IPS-20b (cell line): ENCODE results near the gene SPATC1L.
"Not testable (repeated sequence)": the region's sequence is repeated elsewhere in the genome, so short reads cannot be mapped to it uniquely, and the experiment has no call there.

Experiments
- H3K27ac ChIP-seq: one replicate; pipeline ENCODE4 v1.5.1; 2013; ENCODE audit warnings: low read length
- H3K27me3 ChIP-seq: 2 replicates; pipeline ENCODE4 v1.6.1; 2013; ENCODE audit warnings: mild to moderate bottlenecking, low read length, inconsistent platforms; ENCODE audit not compliant: insufficient read depth
- H3K36me3 ChIP-seq: 2 replicates; pipeline ENCODE4 v1.6.1; 2013; ENCODE audit warnings: low read depth, mild to moderate bottlenecking, inconsistent platforms, low read length, moderate library complexity; ENCODE audit not compliant: insufficient read depth
- H3K4me1 ChIP-seq: 2 replicates; pipeline ENCODE4 v1.6.1; 2013; ENCODE audit warnings: mild to moderate bottlenecking, control low read depth, inconsistent platforms, low read length, moderate library complexity; ENCODE audit not compliant: insufficient read depth
- H3K4me3 ChIP-seq: 2 replicates; pipeline ENCODE4 v1.5.1; 2013; ENCODE audit warnings: mild to moderate bottlenecking, low read length, inconsistent platforms
- H3K9ac ChIP-seq: 2 replicates; pipeline ENCODE4 v1.6.1; 2013; ENCODE audit warnings: low read depth, mild to moderate bottlenecking, inconsistent platforms, low read length, moderate library complexity
- H3K9me3 ChIP-seq: 2 replicates; pipeline ENCODE4 v1.6.1; 2013; ENCODE audit warnings: mild to moderate bottlenecking, low read depth, low read length, inconsistent platforms; ENCODE audit not compliant: insufficient read depth

The SPATC1L gene

DNA sequence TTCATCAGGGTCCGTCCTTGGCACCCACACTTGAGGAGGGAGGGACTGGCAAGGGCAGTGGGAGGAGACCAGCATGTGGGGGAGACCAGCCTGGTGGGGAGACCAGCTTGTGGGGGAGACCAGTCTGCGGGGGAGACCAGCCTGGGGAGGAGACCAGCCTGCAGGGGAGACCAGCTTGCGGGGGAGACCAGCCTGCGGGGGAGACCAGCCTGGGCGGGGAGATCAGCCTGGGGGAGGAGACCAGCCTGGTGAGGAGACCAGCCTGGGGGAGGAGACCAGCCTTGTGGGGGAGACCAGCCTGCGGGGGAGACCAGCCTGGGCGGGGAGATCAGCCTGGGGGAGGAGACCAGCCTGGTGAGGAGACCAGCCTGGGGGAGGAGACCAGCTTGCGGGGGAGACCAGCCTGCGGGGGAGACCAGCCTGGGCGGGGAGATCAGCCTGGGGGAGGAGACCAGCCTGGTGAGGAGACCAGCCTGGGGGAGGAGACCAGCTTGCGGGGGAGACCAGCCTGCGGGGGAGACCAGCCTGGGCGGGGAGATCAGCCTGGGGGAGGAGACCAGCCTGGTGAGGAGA is 836 bp downstream of the SPATC1L start:
- peaks cover 10% of the 10 kb centered on the region for H3K4me1 ChIP-seq
- H3K9me3 ChIP-seq, H3K36me3 ChIP-seq, H3K27me3 ChIP-seq, H3K9ac ChIP-seq: not testable (repeated sequence)
- peak overlapping the region; percentile 52 for H3K27ac ChIP-seq
- peak overlapping the region; percentile 89; the same call in 1 of the 2 replicates for H3K4me3 ChIP-seq

DNA sequence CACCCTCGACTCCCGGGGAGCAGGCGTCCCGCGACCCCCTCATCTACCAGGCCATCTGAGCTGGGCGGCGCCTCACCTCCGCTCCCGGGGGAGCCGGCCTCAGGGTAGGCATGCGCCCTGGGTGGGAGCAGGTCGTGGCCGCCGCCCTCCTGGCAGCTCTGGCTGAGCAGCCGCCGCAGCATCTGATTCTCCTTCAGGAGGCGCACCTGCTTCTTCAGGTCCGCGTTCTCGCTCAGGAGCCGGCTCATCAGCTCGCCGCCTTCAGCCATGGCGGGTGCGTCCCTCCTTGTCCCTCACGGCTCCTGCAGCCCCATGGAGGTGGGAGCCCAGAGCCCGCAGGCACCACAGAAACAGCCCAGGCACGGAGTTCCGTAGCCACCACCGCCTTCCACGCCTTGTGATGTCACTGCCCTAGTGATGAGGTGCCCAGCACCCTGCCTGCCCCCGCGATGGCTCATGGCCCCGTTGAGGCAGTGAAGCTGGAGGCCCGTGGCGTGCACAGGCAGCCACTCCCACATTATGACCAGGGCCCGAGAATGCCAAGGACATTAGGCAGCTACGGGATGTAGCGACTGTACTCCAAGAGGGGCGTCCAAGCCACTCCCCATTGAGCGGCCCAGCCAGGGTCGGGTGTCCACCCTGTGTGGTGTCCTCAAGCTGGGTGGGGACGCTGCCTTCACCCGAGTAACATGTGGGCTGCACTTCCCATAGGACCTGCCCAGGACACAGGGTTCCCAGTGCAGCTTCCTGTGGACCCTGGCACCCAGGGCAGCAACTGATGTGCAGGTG is 1.5 kb downstream of the SPATC1L start:
- H3K27ac ChIP-seq = no peak overlapping the region
- H3K4me1 ChIP-seq = peaks cover 5% of the 10 kb centered on the region; the same call in 1 of the 2 replicates
- H3K27me3 ChIP-seq = no peaks in the 10 kb centered on the region
- H3K9me3 ChIP-seq = no peaks in the 10 kb centered on the region
- H3K4me3 ChIP-seq = peak overlapping the region; percentile 18; the same call in 1 of the 2 replicates
- peaks cover 2% of the 10 kb centered on the region; the same call in 1 of the 2 replicates for H3K36me3 ChIP-seq
- H3K9ac ChIP-seq = no peak overlapping the region; the same call in 1 of the 2 replicates

DNA sequence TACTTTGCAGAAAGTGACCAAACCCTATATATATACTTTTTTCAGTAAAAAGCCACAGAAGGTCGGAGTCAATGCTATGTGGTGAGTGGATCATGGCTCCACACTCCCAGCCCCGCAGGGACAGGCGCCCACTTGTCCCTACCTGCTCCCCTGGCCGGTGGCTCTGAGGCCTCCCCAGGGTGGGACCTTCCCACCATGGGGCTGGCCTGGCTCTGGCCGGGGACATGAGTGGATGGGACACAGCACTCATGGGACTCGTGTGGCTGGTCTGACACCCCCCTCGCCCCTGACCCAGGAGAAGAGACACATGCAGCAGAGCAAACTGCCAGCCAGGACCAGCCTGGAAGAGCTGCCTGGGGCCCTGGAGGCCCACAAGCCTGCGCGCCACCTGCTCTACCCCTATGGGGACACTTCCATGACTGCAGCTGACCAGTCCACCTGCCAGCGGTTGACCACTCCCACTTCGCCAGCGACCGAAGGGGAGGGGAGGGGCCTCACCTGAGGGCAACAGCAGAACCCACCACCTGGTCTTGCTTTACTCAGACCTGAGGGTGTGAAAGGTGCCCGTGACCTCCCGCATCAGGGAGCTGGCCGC is 2.2 kb downstream of the SPATC1L start:
- Histone ChIP-seq H3K4me1 (peaks cover 5% of the 10 kb centered on the region; the same call in 1 of the 2 replicates), H3K27ac (no peak overlapping the region)

DNA sequence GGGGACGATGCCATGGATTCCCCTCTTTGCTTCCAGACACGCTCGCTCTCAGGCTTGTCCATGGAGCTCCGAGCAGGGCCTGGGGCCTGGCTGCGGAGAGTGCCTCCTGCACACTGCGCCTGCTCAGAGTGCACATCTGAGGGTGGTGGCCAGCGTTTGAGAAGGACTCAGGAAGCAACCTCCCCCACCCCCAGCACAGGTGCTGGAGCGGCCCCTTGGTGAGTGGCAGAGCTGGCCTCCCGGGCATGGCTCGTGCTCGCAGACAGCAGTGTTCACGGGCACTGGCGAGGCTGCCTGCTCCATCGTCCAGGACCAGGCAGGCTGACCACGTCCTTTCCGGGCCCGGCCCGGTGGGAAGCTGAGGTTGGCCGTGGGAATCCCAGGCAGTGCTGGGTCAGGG is 2.8 kb downstream of the SPATC1L start:
- no peaks in the 10 kb centered on the region for H3K9me3 ChIP-seq
- no peak overlapping the region for H3K4me3 ChIP-seq
- no peaks in the 10 kb centered on the region for H3K27me3 ChIP-seq
- peaks cover 5% of the 10 kb centered on the region; the same call in 1 of the 2 replicates for H3K4me1 ChIP-seq
- no peak overlapping the region for H3K9ac ChIP-seq
- H3K36me3 ChIP-seq = no peaks in the 10 kb centered on the region
- H3K27ac ChIP-seq = no peak overlapping the region

More for the DNA sequence above, 2.2 kb downstream of the SPATC1L start:
- Histone ChIP-seq H3K9me3 (no peaks in the 10 kb centered on the region), H3K27me3 (no peaks in the 10 kb centered on the region), H3K4me3 (no peak overlapping the region), H3K36me3 (no peaks in the 10 kb centered on the region), H3K9ac (no peak overlapping the region)

DNA sequence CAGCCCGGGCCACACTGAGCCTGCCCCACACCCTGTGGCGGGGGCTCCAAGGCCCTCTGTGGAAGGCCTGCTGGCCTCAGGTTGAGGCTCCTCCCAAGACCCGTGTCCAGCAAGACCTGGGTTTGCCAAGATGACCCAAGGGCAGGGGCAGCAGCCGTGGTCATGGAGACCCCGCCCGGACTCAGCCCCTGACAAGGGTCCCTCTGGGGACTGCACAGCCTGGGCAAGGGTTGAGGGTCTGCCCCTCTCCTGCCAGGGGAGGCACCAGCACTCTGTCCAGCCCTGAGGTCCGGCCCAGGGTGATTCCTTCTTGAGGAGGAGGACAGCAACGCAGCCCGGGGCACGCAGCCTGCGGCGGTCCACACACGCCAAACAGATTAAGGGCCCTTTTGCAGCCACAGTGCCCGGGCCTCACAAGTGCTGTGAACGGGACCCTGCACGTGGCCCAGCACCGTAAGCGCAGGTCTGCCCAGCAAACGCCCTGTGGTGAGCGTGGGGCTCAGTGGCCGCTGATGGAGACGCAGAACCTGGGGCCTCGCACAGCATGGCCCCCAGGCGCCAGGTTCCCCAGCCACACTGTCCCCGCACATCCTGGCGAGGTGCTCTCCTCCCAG is 3.4 kb downstream of the SPATC1L start:
- no peak overlapping the region for H3K4me3 ChIP-seq
- peaks cover 5% of the 10 kb centered on the region; the same call in 1 of the 2 replicates for H3K4me1 ChIP-seq
- H3K9me3 ChIP-seq = no peaks in the 10 kb centered on the region
- no peak overlapping the region for H3K9ac ChIP-seq
- no peak overlapping the region for H3K27ac ChIP-seq
- no peaks in the 10 kb centered on the region for H3K36me3 ChIP-seq
- H3K27me3 ChIP-seq = no peaks in the 10 kb centered on the region

DNA sequence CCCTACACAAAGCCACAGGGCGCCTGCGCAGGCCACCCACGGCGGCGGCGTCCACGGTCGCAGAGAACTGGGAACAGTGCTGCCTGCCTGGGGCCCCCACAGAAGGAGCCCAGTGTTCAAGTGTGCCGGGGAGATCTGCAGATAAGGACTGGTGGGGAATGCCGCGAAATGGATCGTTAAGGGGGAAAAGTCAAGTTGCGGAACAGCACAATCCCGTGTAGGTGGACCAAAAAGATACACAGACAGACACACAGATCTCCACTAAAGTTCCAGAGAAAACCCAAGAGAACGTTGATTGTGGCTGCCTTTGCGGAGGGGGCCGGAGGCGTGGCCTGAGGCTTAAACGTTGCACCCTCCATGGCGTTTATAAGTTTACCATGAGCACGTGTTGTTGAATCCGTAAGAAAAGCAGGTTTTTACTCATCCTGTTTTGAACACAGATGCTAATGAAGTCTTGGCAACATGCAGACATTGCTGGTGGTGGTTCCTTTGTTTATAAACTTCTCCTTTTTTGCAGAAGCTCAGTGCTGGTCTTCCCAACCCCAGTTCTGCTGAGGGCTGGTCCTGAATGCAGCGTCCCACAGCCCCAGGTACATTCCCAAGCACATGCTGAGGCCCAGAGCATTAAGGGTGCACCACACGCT is 4.1 kb downstream of the SPATC1L start:
- peaks cover under 1% of the 10 kb centered on the region; the same call in 1 of the 2 replicates for H3K4me1 ChIP-seq
- no peaks in the 10 kb centered on the region for H3K27me3 ChIP-seq
- peak overlapping the region; percentile 20; the same call in 1 of the 2 replicates for H3K9ac ChIP-seq
- no peak overlapping the region for H3K27ac ChIP-seq
- H3K4me3 ChIP-seq = no peak overlapping the region
- no peaks in the 10 kb centered on the region for H3K36me3 ChIP-seq
- H3K9me3 ChIP-seq = no peaks in the 10 kb centered on the region

DNA sequence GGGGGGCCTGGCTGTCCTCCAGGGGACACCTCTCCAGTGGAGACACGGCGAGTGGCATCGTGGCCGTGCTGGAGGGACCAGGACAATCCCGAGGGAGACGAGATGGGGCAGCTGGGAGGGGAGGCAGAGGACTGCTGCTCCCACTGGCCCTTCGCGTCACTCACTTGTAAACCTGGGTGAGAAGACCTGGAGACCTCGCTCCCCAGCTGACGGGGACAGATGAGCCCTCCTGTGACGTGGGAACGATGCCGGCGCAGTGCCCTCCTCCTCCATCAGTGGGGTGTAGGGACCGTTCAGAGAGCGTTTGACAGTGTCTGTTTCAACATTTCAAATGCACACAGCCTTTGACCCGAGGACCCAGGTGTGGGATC is 4.6 kb downstream of the SPATC1L start:
- Histone ChIP-seq H3K27me3 (no peaks in the 10 kb centered on the region), H3K36me3 (no peaks in the 10 kb centered on the region), H3K4me3 (no peak overlapping the region), H3K4me1 (no peaks in the 10 kb centered on the region; the same call in 1 of the 2 replicates), H3K9me3 (no peaks in the 10 kb centered on the region), H3K9ac (peak overlapping the region; percentile 20; the same call in 1 of the 2 replicates), H3K27ac (no peak overlapping the region)

DNA sequence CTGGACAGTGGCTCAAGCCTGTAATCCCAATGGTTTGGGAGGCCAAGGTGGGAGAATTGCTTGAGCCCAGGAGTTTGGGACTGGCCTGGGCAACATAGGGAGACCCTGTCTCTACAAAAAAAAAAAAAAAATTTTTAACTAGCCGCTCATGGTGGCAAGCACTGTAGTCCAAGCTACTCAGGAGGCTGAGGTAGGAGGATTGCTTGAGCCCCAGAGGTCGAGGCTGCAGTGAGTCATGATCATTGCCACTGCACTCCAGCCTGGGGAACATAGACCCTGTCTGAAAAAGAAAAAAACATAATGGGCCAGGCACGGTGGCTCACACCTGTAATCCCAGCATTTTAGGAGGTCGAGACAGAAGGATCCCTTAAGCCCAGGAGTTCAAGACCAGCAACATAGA is 5.3 kb downstream of the SPATC1L start:
- no peaks in the 10 kb centered on the region for H3K9me3 ChIP-seq
- no peak overlapping the region for H3K9ac ChIP-seq
- H3K36me3 ChIP-seq = no peaks in the 10 kb centered on the region
- H3K4me3 ChIP-seq = no peak overlapping the region
- no peak overlapping the region for H3K27ac ChIP-seq
- no peaks in the 10 kb centered on the region for H3K27me3 ChIP-seq
- no peaks in the 10 kb centered on the region; the same call in 1 of the 2 replicates for H3K4me1 ChIP-seq

DNA sequence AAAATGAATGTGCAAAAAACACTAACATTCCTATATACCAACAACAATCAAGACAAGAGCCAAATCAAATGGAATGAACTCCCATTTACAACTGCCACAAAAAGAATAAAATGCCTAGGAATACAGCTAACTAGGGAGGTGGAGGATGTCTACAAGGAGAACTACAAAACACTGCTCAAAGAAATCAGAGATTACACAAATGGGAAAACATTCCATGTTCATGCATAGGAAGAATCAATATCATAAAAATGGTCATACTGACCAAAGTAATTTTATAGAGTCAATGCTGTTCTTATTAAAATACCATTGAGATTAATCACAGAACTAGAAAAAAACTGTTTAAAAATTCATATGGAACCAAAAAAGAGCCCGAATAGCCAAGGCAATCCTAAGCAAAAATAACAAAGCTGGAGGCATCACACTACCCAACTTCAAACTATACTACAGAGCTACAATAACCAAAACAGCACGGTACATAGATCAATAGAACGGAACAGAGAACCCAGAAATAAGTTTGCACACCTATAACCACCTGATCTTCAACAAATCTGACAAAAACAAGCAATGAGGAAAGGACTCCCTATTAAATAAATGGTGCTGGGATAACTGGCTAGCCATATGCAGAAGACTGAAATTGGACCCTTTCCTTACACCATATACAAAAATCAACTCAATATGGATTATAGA is 7.7 kb downstream of the SPATC1L start:
- not testable (repeated sequence) for H3K27ac ChIP-seq, H3K27me3 ChIP-seq, H3K9ac ChIP-seq, H3K4me1 ChIP-seq, H3K4me3 ChIP-seq, H3K36me3 ChIP-seq, H3K9me3 ChIP-seq

DNA sequence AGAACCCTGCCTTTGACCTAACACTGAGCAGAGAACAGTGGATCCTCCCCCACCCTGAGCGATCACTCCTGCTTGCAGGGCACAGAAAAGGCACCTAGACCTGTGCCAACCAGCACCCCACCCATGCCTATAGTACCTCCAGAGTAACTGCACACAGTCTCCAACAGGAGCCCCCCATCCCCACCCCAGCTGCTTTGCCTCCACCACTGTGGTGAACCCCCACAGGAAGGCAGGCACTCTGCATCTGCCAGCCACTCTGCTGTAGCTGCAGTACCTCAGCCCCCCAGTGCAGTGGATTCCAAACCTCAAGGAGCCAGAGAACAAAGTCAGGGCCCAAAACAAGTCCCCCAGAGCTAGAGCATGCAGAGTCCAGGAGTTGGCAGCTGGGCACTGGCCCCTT is 10.7 kb downstream of the SPATC1L start:
- Histone ChIP-seq H3K4me3 (no peak overlapping the region), H3K27me3 (no peaks in the 10 kb centered on the region), H3K36me3 (no peaks in the 10 kb centered on the region), H3K9me3 (no peaks in the 10 kb centered on the region), H3K9ac (no peak overlapping the region), H3K27ac (no peak overlapping the region), H3K4me1 (no peaks in the 10 kb centered on the region)
